IMR-90 (cell line): ENCODE results near the gene PSPH. TPM values are rescaled to one million over a fixed set of nuclear protein-coding genes. Genes with fewer than 3 reads are reported as not detected.
A peak's percentile ranks its signal among the peaks of the same experiment; 100 is the strongest.

Source experiments
- ATAC-seq: fragments of 200-7000 bp; cut with Tn5 transposase; 2 replicates; pipeline ENCODE4 v1.9.1; 2020; ENCODE audit warnings: low read depth, mild to moderate bottlenecking, moderate library complexity
- BruUV-seq: library from RNA; stranded (reverse); fragments of 400-500 nt; replicated peaks from 2 replicates; lab custom pipeline; 2021; lab: Mats Ljungman, UMichigan
- CTCF ChIA-PET: fragments of 300-600 bp; formaldehyde crosslinking; extraction: SDS; loops from one replicate; lab custom pipeline; 2021; ENCODE audit warnings: antibody characterized with exemption; lab: Yijun Ruan, JAX
- POLR2A ChIA-PET: fragments of 300-600 bp; sonication (Branson Sonifier 250); formaldehyde crosslinking; loops from one replicate; lab custom pipeline; 2022; ENCODE audit warnings: antibody characterized with exemption; ENCODE audit not compliant: unreplicated experiment; lab: Charles Lee
- DNase-seq: peaks from one replicate; pipeline ENCODE4 v3.0.0; 2013
- H2AFZ ChIP-seq: replicated peaks from 2 replicates; pipeline ENCODE3; 2013; ENCODE audit warnings: low read length, mild to moderate bottlenecking; ENCODE audit not compliant: poor library complexity
- H2AK5ac ChIP-seq: 2 replicates; pipeline ENCODE4 v1.6.1; 2013; ENCODE audit warnings: low read depth, low read length, inconsistent platforms
- H2AK9ac ChIP-seq: replicated peaks from 2 replicates; pipeline ENCODE3; 2013; ENCODE audit warnings: mild to moderate bottlenecking, low read depth, low read length, moderate library complexity; ENCODE audit not compliant: poor library complexity
- H2BK120ac ChIP-seq: 2 replicates; pipeline ENCODE4 v1.6.1; 2013; ENCODE audit warnings: low read depth, low read length, inconsistent platforms
- H2BK15ac ChIP-seq: 3 replicates; pipeline ENCODE4 v1.6.1; 2013; ENCODE audit warnings: low read depth, low read length, inconsistent platforms
- H2BK20ac ChIP-seq: 2 replicates; pipeline ENCODE4 v1.6.1; 2013; ENCODE audit warnings: low read depth, mild to moderate bottlenecking, inconsistent platforms, low read length, moderate library complexity
- H2BK5ac ChIP-seq: 2 replicates; pipeline ENCODE4 v1.6.1; 2013; ENCODE audit warnings: mild to moderate bottlenecking, low read depth, low read length, inconsistent platforms; ENCODE audit not compliant: poor library complexity, severe bottlenecking
- H3K14ac ChIP-seq: replicated peaks from 2 replicates; pipeline ENCODE4 v1.6.1; 2013; ENCODE audit warnings: low read depth, low read length, inconsistent platforms
- H3K18ac ChIP-seq: 2 replicates; pipeline ENCODE4 v1.6.1; 2013; ENCODE audit warnings: low read depth, low read length, control low read depth
- H3K23ac ChIP-seq: 2 replicates; pipeline ENCODE4 v1.6.1; 2013; ENCODE audit warnings: low read depth, low read length, inconsistent platforms
- H3K27ac ChIP-seq: 2 replicates; pipeline ENCODE4 v1.5.1; 2013; ENCODE audit warnings: mild to moderate bottlenecking, control low read depth, low read length; ENCODE audit not compliant: insufficient read depth
- H3K27me3 ChIP-seq: 2 replicates; pipeline ENCODE4 v1.6.1; 2013; ENCODE audit warnings: low read length; ENCODE audit not compliant: control insufficient read depth, insufficient read depth
- H3K36me3 ChIP-seq: 2 replicates; pipeline ENCODE4 v1.6.1; 2013; ENCODE audit warnings: low read length, mixed read lengths; ENCODE audit not compliant: control insufficient read depth, insufficient read depth
- H3K4ac ChIP-seq: 2 replicates; pipeline ENCODE4 v1.6.1; 2013; ENCODE audit warnings: low read depth, low read length, inconsistent platforms
- H3K4me1 ChIP-seq: 2 replicates; pipeline ENCODE4 v1.6.1; 2013; ENCODE audit warnings: low read length, mixed read lengths; ENCODE audit not compliant: control insufficient read depth, insufficient read depth
- H3K4me2 ChIP-seq: 2 replicates; pipeline ENCODE4 v1.6.1; 2013; ENCODE audit warnings: low read depth, mild to moderate bottlenecking, control low read depth, low read length, moderate library complexity
- H3K4me3 ChIP-seq: 2 replicates; pipeline ENCODE4 v1.5.1; 2013; ENCODE audit warnings: low read depth, mild to moderate bottlenecking, control low read depth, low read length, moderate library complexity; ENCODE audit not compliant: insufficient read depth
- H3K56ac ChIP-seq: 2 replicates; pipeline ENCODE4 v1.6.1; 2013; ENCODE audit warnings: low read length, inconsistent platforms; ENCODE audit not compliant: insufficient read depth; ENCODE audit errors: extremely low read depth
- H3K79me1 ChIP-seq, 2 experiments: 2 replicates each; pipeline ENCODE4 v1.6.1; 2013; ENCODE audit warnings: low read length in 2 of 2, inconsistent platforms in 1 of 2, low read depth in 1 of 2
- H3K9ac ChIP-seq: 2 replicates; pipeline ENCODE4 v1.6.1; 2013; ENCODE audit warnings: low read depth, low read length, control low read depth
- H3K9me1 ChIP-seq: 2 replicates; pipeline ENCODE4 v1.6.1; 2013; ENCODE audit warnings: low read length, inconsistent platforms; ENCODE audit not compliant: insufficient read depth
- H3K9me3 ChIP-seq: 2 replicates; pipeline ENCODE4 v1.6.1; 2013; ENCODE audit warnings: low read length; ENCODE audit not compliant: control insufficient read depth, insufficient read depth
- H4K20me1 ChIP-seq: 2 replicates; pipeline ENCODE4 v1.6.1; 2013; ENCODE audit warnings: low read length, inconsistent platforms; ENCODE audit not compliant: insufficient read depth
- H4K5ac ChIP-seq: 2 replicates; pipeline ENCODE4 v1.6.1; 2013; ENCODE audit warnings: mild to moderate bottlenecking, low read depth, low read length, control low read depth
- H4K8ac ChIP-seq, 2 experiments: 2 replicates each; pipeline ENCODE4 v1.6.1; 2013; ENCODE audit warnings: low read depth in 2 of 2, low read length in 2 of 2, control low read depth in 1 of 2, inconsistent platforms in 1 of 2
- H4K91ac ChIP-seq: 2 replicates; pipeline ENCODE4 v1.6.1; 2013; ENCODE audit warnings: low read depth, low read length, inconsistent platforms; ENCODE audit not compliant: insufficient read depth
- CEBPB ChIP-seq: IDR thresholded peaks from 2 replicates; pipeline ENCODE4 v1.6.1; 2012; ENCODE audit warnings: low read depth, low read length, improper control_type of control experiment
- CHD1 ChIP-seq: IDR thresholded peaks from 2 replicates; pipeline ENCODE4 v1.6.1; 2012; ENCODE audit warnings: low read depth, low read length, improper control_type of control experiment
- CTCF ChIP-seq: conservative IDR thresholded peaks from 2 replicates; pipeline ENCODE4 v1.5.1; 2012; ENCODE audit warnings: mild to moderate bottlenecking, low read depth, low read length, improper control_type of control experiment
- NFE2L2 ChIP-seq: fragments of 150-350 bp; IDR thresholded peaks from 2 replicates; pipeline ENCODE4 v1.6.1; 2016; ENCODE audit warnings: low read depth, mild to moderate bottlenecking, low read length
- POLR2A ChIP-seq: IDR thresholded peaks from 2 replicates; pipeline ENCODE4 v1.6.1; 2012; ENCODE audit warnings: mild to moderate bottlenecking, low read depth, low read length
- RCOR1 ChIP-seq: IDR thresholded peaks from 2 replicates; pipeline ENCODE4 v1.6.1; 2012; ENCODE audit warnings: mild to moderate bottlenecking, low read length, improper control_type of control experiment; ENCODE audit not compliant: insufficient replicate concordance
- RFX5 ChIP-seq: IDR thresholded peaks from 2 replicates; pipeline ENCODE4 v1.8.0; 2012; ENCODE audit warnings: low read depth, mild to moderate bottlenecking, low read length, moderate library complexity
- SMC3 ChIP-seq: fragments of 150-350 bp; IDR thresholded peaks from 2 replicates; pipeline ENCODE4 v1.6.1; 2016; ENCODE audit warnings: low read depth, mild to moderate bottlenecking, antibody characterized with exemption, low read length, moderate library complexity
- WGBS, 2 experiments: methylation state at CpG; one replicate each; pipeline versions ENCODE4 v1.1.5 to v1.1.7; 2013; ENCODE audit warnings: missing lambda C conversion rate in 2 of 2; ENCODE audit not compliant: insufficient read length in 1 of 2; ENCODE audit errors: extremely low coverage in 2 of 2; 5-methylcytosine and 5-hydroxymethylcytosine counted together
- dilution Hi-C: fragments of 300-500 bp; cut with HindIII; formaldehyde crosslinking; loops from one replicate; pipeline ENCODE4 v1.14.3; 2018; ENCODE audit warnings: low sequenced_read_pairs; ENCODE audit not compliant: unreplicated experiment
- in situ Hi-C: fragments of 300-500 bp; cut with MboI; formaldehyde crosslinking; loops from 3 replicates; pipeline ENCODE4 v1.14.3; 2019; ENCODE audit warnings: low sequenced_read_pairs, inconsistent platforms, mixed read lengths
- intact Hi-C: fragments of 100-400 bp; cut with micrococcal nuclease; formaldehyde crosslinking; loops from 2 replicates; pipeline ENCODE4 v1.10.0; 2022
- polyA plus RNA-seq, 3 experiments: library from polyadenylated mRNA; depleted of rRNA; stranded (reverse); fragments of >200 nt; gene quantifications; 2 replicates each; pipeline ENCODE4 v1.2.3, GENCODE V29; 2012; ENCODE audit warnings: low replicate concordance in 1 of 3
- total RNA-seq: library from RNA; depleted of rRNA; stranded (reverse); fragments of >200 nt; gene quantifications from 2 replicates; pipeline ENCODE4 v1.2.3, GENCODE V29; 2012

PSPH gene
- total and polyA plus RNA-seq, 2 of the 4 experiments (the other 2 are of a cell fraction): 31.8 to 48.4 TPM

- H3K4me3 ChIP-seq: peak overlapping the region; percentile 95; the same call in 1 of the 2 replicates
- no peak overlapping the region; the same call in 1 of the 2 replicates for H3K9ac ChIP-seq
- no TSS peak for BruUV-seq
- dilution Hi-C loops (no loop called here), intact Hi-C loops (loop anchor here (1.0 to 2.0 kb wide), 2 partner anchors 322 to 683 kb away; no protein-coding TSS in a partner anchor), in situ Hi-C loops (loop anchor here (25.0 kb wide), 2 partner anchors 526 to 676 kb away; no protein-coding TSS in a partner anchor)
- H2BK20ac ChIP-seq: no peak overlapping the region
- peaks cover 5% of the 10 kb centered on the region for H4K20me1 ChIP-seq
- peaks cover 5 to 30% of the 10 kb centered on the region in 2 experiments for H3K79me1 ChIP-seq
- H4K91ac ChIP-seq: no peak overlapping the region
- H3K27me3 ChIP-seq: no peaks in the 10 kb centered on the region
- no peak overlapping the region for H3K14ac ChIP-seq
- no peaks in the 10 kb centered on the region for H3K9me3 ChIP-seq
- TF ChIP-seq CHD1 (no peak), RCOR1 (no peak), CEBPB (no peak), POLR2A (no peak), RFX5 (no peak), CTCF (no peak), NFE2L2 (no peak), SMC3 (no peak)
- no peak for DNase-seq
- H3K36me3 ChIP-seq: peaks cover 2% of the 10 kb centered on the region; the same call in 1 of the 2 replicates
- no peak overlapping the region for H3K18ac ChIP-seq
- peak overlapping the region in 1 of 2 experiments; percentile 89; a peak in 2 of 4 replicates for H4K8ac ChIP-seq
- CTCF ChIA-PET: interaction anchor here (0.6 to 1.0 kb wide), 10 partner anchors 13 to 688 kb away, joined by 3 to 6 read pairs (median 4); no protein-coding TSS in a partner anchor
- POLR2A ChIA-PET: no interaction called here
- H2AFZ ChIP-seq: peak overlapping the region; percentile 84
- no peak overlapping the region for H3K27ac ChIP-seq
- no peak overlapping the region for H2BK5ac ChIP-seq
- WGBS, 2 experiments: 88% methylated on average over 11 of the region's 15 CpGs; no CpG with 5 or more reads in 1 of the 2 experiments
- ATAC-seq: no peak
- H3K4me2 ChIP-seq: peak overlapping the region; percentile 85; the same call in 1 of the 2 replicates
- H2AK5ac ChIP-seq: peak overlapping the region; percentile 49; the same call in 1 of the 2 replicates
- no peak overlapping the region for H2BK120ac ChIP-seq
- no peak overlapping the region for H2BK15ac ChIP-seq
- peak overlapping the region; percentile 31; the same call in 1 of the 2 replicates for H4K5ac ChIP-seq
- peak overlapping the region; percentile 81 for H2AK9ac ChIP-seq
- no peak overlapping the region for H3K23ac ChIP-seq
- no peaks in the 10 kb centered on the region for H3K9me1 ChIP-seq
- H3K4me1 ChIP-seq: peaks cover 4% of the 10 kb centered on the region; the same call in 1 of the 2 replicates
- H3K56ac ChIP-seq: no peak overlapping the region
- H3K4ac ChIP-seq: no peak overlapping the region
Measured at GRCh38 chr7:55963584-55964168, 87.6 kb downstream of the PSPH start.
